GM18505 (cell line): ENCODE results near the gene ALX3.

Experiments
- ATAC-seq: cut with Tn5 transposase; IDR thresholded peaks from one replicate; pipeline ENCODE4 v1.9.1; 2021; ENCODE audit not compliant: unreplicated experiment
- POLR2A ChIP-seq: IDR thresholded peaks from 4 replicates; pipeline ENCODE4 v1.6.1; 2011; ENCODE audit warnings: borderline replicate concordance; ENCODE audit not compliant: insufficient read depth, insufficient read length; ENCODE audit errors: extremely low read depth

The ALX3 gene

GRCh38 chr1:110098222-110099026, 28.0 kb upstream of the ALX3 start:
- no peak for TF ChIP-seq POLR2A
- ATAC-seq: no peak

GRCh38 chr1:110097507-110098221, 27.2 kb upstream of the ALX3 start:
- no peak for ATAC-seq
- TF ChIP-seq POLR2A: no peak

GRCh38 chr1:110094931-110095654, 24.6 kb upstream of the ALX3 start:
- TF ChIP-seq POLR2A: no peak

GRCh38 chr1:110092991-110093390, 22.5 kb upstream of the ALX3 start:
- no peak for ATAC-seq
- no peak for TF ChIP-seq POLR2A

More at GRCh38 chr1:110094931-110095654, 24.6 kb upstream of the ALX3 start:
- ATAC-seq: no peak

GRCh38 chr1:110091791-110092190, 21.3 kb upstream of the ALX3 start:
- no peak for ATAC-seq
- no peak for TF ChIP-seq POLR2A

- ATAC-seq: no peak
Measured at GRCh38 chr1:110091381-110091780, 20.9 kb upstream of the ALX3 start.

GRCh38 chr1:110089561-110090275, 19.2 kb upstream of the ALX3 start:
- no peak for TF ChIP-seq POLR2A
- no peak for ATAC-seq

More at GRCh38 chr1:110091381-110091780, 20.9 kb upstream of the ALX3 start:
- no peak for TF ChIP-seq POLR2A

- ATAC-seq: no peak
Measured at GRCh38 chr1:110088739-110089316, 18.4 kb upstream of the ALX3 start.

GRCh38 chr1:110087812-110088738, 17.6 kb upstream of the ALX3 start:
- no peak for TF ChIP-seq POLR2A
- no peak for ATAC-seq

More at GRCh38 chr1:110088739-110089316, 18.4 kb upstream of the ALX3 start:
- TF ChIP-seq POLR2A: no peak

GRCh38 chr1:110086961-110087360, 16.5 kb upstream of the ALX3 start:
- no peak for TF ChIP-seq POLR2A

GRCh38 chr1:110085671-110086070, 15.2 kb upstream of the ALX3 start:
- no peak for TF ChIP-seq POLR2A
- no peak for ATAC-seq

More at GRCh38 chr1:110086961-110087360, 16.5 kb upstream of the ALX3 start:
- ATAC-seq: no peak
